KMS-11 (cell line): Measurements from ENCODE around the gene RAB37.
A peak's percentile ranks its signal among the peaks of the same experiment; 100 is the strongest.

ENCODE experiments used
- H2AFZ ChIP-seq: fragments of 200-600 bp; sonication (generic); 2 replicates; pipeline ENCODE4 v1.6.1; 2016; ENCODE audit warnings: antibody characterized with exemption, mixed run types, low read depth
- H3K27ac ChIP-seq: fragments of 200-600 bp; sonication (generic); 2 replicates; pipeline ENCODE4 v1.6.1; 2016; ENCODE audit warnings: mild to moderate bottlenecking, mixed run types
- H3K27me3 ChIP-seq: fragments of 200-600 bp; sonication (generic); 2 replicates; pipeline ENCODE4 v1.6.1; 2017; ENCODE audit warnings: mild to moderate bottlenecking, low read depth, mixed run types, moderate library complexity; ENCODE audit not compliant: insufficient read depth
- H3K36me3 ChIP-seq: fragments of 200-600 bp; sonication (generic); 2 replicates; pipeline ENCODE4 v1.6.1; 2017; ENCODE audit warnings: mild to moderate bottlenecking, mixed run types; ENCODE audit not compliant: insufficient read depth
- H3K4me1 ChIP-seq: fragments of 200-600 bp; sonication (generic); 2 replicates; pipeline ENCODE4 v1.6.1; 2016; ENCODE audit warnings: mild to moderate bottlenecking, low read depth, mixed run types; ENCODE audit not compliant: poor library complexity, severe bottlenecking
- H3K4me2 ChIP-seq: fragments of 200-600 bp; sonication (generic); 2 replicates; pipeline ENCODE4 v1.7.0; 2016; ENCODE audit warnings: mild to moderate bottlenecking, mixed run types
- H3K4me3 ChIP-seq: fragments of 200-600 bp; sonication (generic); IDR thresholded peaks from 2 replicates; pipeline ENCODE4 v1.6.1; 2017; ENCODE audit warnings: low read depth, low read length, mixed read lengths; ENCODE audit not compliant: insufficient read depth
- H3K79me2 ChIP-seq: fragments of 200-600 bp; sonication (generic); 2 replicates; pipeline ENCODE4 v1.6.1; 2016; ENCODE audit warnings: low read depth, mixed run types; ENCODE audit not compliant: insufficient read depth
- H3K9ac ChIP-seq: fragments of 200-600 bp; sonication (generic); 2 replicates; pipeline ENCODE4 v1.6.1; 2016; ENCODE audit warnings: mild to moderate bottlenecking, mixed run types
- H4K20me1 ChIP-seq: fragments of 200-600 bp; sonication (generic); 2 replicates; pipeline ENCODE4 v1.6.1; 2016; ENCODE audit warnings: mild to moderate bottlenecking, mixed run types; ENCODE audit not compliant: insufficient read depth
- TF ChIP-seq, protein P1 (sequence below): fragments of 200-600 bp; sonication (generic); conservative IDR thresholded peaks from 2 replicates; pipeline ENCODE4 v1.6.1; 2017; ENCODE audit warnings: low read depth, mild to moderate bottlenecking, antibody characterized with exemption, low read length, moderate library complexity, mixed read lengths

The RAB37 gene

DNA sequence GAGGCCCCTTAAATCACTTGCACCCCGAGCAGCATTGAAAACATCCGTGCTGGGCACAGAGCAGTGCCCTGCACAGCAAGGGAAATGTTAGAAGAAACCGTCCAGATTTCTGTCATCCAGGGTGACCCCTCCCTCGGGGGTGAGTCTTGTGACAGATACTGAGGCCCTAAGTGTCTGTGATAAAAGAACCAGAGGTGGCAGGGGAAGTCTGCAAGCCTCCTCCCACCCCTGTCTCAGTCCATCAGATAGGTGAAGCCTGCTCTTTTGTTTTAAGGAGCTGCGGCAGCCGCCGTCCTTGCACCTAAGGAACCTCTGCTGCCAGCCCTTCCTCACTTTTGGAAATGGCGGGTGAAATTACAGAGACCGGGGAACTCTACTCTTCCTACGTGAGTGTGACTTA is 39.9 kb downstream of the RAB37 start:
- Histone ChIP-seq H3K4me3 (no peak overlapping the region), H3K36me3 (no peaks in the 10 kb centered on the region; the same call in 1 of the 2 replicates), H3K4me2 (peak overlapping the region; percentile 91), H2AFZ (peak overlapping the region; percentile 67; the same call in 1 of the 2 replicates), H3K79me2 (peaks cover 36% of the 10 kb centered on the region), H3K9ac (peak overlapping the region; percentile 35; the same call in 1 of the 2 replicates), H4K20me1 (no peaks in the 10 kb centered on the region), H3K4me1 (peaks cover 43% of the 10 kb centered on the region), H3K27ac (no peak overlapping the region), H3K27me3 (no peaks in the 10 kb centered on the region)
- TF ChIP-seq, protein P1, sequence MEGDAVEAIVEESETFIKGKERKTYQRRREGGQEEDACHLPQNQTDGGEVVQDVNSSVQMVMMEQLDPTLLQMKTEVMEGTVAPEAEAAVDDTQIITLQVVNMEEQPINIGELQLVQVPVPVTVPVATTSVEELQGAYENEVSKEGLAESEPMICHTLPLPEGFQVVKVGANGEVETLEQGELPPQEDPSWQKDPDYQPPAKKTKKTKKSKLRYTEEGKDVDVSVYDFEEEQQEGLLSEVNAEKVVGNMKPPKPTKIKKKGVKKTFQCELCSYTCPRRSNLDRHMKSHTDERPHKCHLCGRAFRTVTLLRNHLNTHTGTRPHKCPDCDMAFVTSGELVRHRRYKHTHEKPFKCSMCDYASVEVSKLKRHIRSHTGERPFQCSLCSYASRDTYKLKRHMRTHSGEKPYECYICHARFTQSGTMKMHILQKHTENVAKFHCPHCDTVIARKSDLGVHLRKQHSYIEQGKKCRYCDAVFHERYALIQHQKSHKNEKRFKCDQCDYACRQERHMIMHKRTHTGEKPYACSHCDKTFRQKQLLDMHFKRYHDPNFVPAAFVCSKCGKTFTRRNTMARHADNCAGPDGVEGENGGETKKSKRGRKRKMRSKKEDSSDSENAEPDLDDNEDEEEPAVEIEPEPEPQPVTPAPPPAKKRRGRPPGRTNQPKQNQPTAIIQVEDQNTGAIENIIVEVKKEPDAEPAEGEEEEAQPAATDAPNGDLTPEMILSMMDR = no peak

DNA sequence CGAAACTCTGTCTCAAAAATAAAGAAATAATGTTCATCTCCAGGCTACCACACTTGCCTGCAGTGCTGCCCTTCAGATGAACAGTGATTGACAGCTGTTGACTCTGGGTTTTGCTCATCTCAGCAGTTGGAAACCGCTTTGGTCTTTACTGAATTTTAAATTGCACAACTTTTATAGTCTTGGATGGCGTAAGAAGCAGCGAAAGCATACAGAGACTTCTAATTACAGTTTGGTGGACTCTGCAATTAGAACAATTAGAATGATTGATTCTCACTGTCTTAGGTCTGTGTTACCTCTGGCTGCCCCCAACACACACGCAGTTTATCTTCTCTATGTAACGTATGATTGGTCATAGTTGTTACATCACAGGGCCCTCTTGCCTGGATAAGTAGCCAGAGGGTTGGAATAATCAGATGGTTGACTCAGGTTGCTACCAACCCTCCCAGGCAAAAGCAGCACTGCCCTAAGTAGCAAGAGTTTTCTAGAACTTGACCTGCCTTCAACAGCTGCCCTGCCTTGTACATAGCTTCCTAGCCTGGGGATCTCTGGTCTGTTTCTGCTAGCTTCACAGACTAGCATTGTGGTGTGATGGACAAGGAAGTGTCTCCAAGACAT is 41.0 kb downstream of the RAB37 start:
- Histone ChIP-seq H2AFZ (no peak overlapping the region), H3K36me3 (no peaks in the 10 kb centered on the region), H3K9ac (no peak overlapping the region), H3K4me2 (no peak overlapping the region; the same call in 1 of the 2 replicates), H3K79me2 (peaks cover 36% of the 10 kb centered on the region), H3K4me3 (no peak overlapping the region), H3K27ac (no peak overlapping the region), H4K20me1 (no peaks in the 10 kb centered on the region), H3K27me3 (no peaks in the 10 kb centered on the region), H3K4me1 (peaks cover 43% of the 10 kb centered on the region)
- TF ChIP-seq, protein P1 = no peak

DNA sequence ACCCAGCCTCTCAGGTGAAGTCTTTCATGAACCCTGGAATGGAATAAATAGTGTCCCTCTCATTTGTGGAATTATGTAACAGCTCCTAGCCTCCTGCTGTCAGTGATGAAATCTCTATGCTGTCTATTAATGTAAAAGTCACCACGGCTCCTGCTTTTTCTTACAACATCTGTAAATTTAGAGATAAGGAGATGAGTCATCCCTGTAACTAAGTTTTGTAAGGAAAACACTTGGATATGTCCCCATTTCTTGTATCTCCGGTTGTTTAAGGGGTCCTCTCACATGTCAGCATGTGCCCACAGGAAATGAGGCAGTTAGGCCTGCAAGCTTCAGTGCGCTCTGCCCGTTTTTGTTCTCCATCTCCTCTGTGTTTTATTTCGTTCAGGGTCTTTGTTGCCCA is 41.9 kb downstream of the RAB37 start:
- Histone ChIP-seq H3K4me3 (no peak overlapping the region), H4K20me1 (no peaks in the 10 kb centered on the region), H2AFZ (no peak overlapping the region), H3K27ac (no peak overlapping the region), H3K4me1 (peaks cover 43% of the 10 kb centered on the region), H3K4me2 (no peak overlapping the region; the same call in 1 of the 2 replicates), H3K36me3 (no peaks in the 10 kb centered on the region), H3K79me2 (peaks cover 28% of the 10 kb centered on the region), H3K9ac (no peak overlapping the region), H3K27me3 (no peaks in the 10 kb centered on the region)
- TF ChIP-seq, protein P1 = no peak

DNA sequence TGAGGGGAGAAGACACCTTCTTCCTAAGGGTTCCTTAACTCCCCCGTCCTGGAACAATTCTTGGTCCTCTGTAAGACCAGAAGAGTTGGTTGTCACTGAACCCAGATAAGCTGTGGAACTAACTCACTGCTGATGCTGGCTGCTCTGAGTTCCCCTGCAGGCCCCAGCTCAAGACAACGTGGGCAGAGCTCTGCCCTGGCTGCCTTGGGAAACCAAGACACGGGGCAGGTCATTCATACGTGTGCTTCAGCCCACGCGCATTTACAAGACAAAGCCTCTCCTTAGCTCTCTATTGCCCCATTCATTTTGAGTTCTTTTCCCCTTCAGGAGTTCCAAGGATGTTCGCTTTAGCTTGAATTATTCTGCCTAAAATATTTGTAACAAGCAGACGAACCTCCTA is 42.4 kb downstream of the RAB37 start:
- H3K4me1 ChIP-seq = peaks cover 39% of the 10 kb centered on the region
- no peak overlapping the region; the same call in 1 of the 2 replicates for H3K4me2 ChIP-seq

More for the DNA sequence above, 42.4 kb downstream of the RAB37 start:
- H2AFZ ChIP-seq = no peak overlapping the region
- no peak overlapping the region; the same call in 1 of the 2 replicates for H3K27ac ChIP-seq
- H3K27me3 ChIP-seq = no peaks in the 10 kb centered on the region
- H3K79me2 ChIP-seq = peaks cover 22% of the 10 kb centered on the region
- TF ChIP-seq, protein P1 = no peak
- no peak overlapping the region for H3K9ac ChIP-seq
- no peak overlapping the region for H3K4me3 ChIP-seq
- no peaks in the 10 kb centered on the region for H4K20me1 ChIP-seq
- H3K36me3 ChIP-seq = no peaks in the 10 kb centered on the region
